Activated CD4-positive, CD25-positive, alpha-beta regulatory T cell treated with anti-CD3 and anti-CD28 coated beads, Interleukin-2, amount 50 U/mL, for 24 hours (primary cell): ENCODE measurements around the gene MB21D2.
"Not testable (repeated sequence)": the region's sequence is repeated elsewhere in the genome, so short reads cannot be mapped to it uniquely, and the experiment has no call there.

ENCODE experiments used
- ATAC-seq, 2 donors: fragments of 150-1000 bp; cut with Tn5 transposase; one replicate each; pipeline ENCODE4 v1.10.0; 2021; ENCODE audit warnings: mild to moderate bottlenecking in 1 of 2, moderate library complexity in 1 of 2

The MB21D2 gene

GRCh38 chr3:192858849-192859585 is 58.6 kb downstream of the MB21D2 start:
- no peak for ATAC-seq

DNA sequence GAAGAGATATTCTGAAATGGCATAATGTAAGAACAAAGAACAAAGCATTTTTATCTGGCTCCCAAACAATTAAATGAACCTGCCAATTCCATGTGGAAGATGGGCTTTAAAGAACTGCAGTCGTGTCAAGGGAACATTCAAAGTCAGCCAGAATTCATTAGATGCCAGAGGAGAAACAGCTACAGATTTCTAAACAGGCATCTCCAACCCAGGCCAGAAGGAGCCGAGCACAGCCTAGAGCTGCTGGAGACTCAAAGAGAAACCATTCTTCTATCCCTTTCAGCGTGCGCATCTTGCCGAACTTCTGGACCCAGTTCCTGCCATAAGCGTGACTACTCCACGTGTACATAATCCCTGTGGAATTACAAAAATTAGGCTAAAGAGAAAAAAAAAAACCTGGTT is 60.4 kb downstream of the MB21D2 start:
- ATAC-seq = no peak

GRCh38 chr3:192855434-192855833 is 62.2 kb downstream of the MB21D2 start:
- no peak for ATAC-seq

DNA sequence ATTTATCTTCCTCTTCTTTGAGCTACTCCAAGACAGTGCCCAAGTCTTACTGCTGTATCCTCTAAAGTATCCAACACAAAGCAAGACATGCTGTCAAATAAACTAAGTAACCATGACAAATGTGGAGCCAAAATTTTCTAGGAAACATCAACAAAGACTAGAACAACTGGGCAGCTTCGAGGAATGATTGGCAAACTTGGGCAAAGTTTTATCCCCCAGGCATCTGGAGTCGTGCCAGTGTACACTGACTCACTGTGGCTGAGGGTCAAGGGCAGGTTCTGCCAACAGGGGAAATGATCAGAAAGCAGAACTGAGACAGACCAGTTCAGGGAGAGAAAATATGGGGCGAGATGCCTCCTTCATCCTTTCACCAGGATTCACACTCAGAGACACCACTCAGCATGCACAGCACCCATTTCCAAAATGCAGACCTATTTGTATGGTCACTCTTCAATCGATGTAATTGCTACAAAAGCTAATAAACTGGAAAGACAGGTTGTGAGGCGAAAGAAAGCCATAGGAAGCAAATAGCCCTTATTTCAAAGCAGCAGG is 65.8 kb downstream of the MB21D2 start:
- no peak for ATAC-seq

DNA sequence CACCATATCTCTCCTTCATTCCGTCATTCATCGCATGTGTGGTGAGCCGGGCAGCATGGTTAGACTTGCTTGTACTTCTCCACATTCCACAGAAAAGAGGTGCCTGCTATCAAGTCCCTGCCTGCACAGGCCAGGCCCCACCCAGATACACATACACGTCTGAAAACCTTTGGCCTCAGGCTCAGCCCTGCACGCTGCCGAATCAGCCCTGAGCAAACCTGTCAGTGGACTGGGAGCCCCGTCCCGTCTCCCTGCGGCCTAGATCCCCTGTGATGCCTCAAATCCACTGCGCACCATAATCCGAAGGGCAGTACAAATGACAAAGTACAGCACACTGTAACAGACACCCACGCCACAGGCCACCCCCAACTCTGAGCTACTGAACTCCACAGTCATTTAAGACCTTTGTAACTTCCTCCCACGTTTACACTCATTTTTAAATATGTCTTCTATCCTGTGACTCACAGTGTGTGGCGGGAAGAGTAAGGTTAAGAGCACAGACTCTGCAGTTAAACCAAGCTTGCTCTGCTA is 67.1 kb downstream of the MB21D2 start:
- peak; percentile 95 to 98 for ATAC-seq

DNA sequence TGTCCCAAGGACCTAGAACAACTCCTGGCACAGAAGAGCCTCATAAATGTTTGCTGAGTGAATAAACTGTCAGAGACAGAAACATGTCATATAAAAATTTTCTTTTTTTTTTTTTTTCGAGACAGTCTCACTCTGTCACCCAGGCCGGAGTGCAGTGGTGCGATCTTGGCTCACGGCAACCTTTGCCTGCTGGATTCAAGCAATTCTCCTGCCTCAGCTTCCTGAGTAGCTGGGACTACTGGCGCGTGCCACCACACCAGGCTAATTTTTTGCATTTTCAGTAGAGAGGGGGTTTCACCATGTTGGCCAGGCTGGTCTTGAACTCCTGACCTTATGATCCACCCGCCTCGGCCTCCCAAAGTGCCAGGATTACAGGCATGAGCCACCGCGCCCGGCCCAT is 67.8 kb downstream of the MB21D2 start:
- ATAC-seq = not testable (repeated sequence)

GRCh38 chr3:192848371-192849233 is 69.1 kb downstream of the MB21D2 start:
- no peak for ATAC-seq

DNA sequence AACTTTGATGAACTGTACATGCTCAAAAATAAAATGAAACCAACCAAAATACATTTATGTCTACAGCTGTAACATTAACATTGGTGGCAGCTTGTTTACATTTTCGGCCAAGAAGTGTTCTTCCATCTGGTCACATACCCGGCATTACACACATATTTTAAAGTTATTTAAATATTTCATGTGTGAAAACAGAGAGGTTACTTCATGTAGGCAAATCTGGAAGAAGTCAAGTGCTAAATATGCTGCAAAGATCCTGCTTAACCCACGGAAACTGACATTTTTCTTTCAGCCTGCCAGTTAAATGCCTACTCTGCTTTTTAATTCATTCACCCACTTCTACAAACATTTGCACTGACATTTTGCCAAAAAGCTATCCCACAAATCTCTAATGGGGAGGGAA is 69.7 kb downstream of the MB21D2 start:
- ATAC-seq = no peak

DNA sequence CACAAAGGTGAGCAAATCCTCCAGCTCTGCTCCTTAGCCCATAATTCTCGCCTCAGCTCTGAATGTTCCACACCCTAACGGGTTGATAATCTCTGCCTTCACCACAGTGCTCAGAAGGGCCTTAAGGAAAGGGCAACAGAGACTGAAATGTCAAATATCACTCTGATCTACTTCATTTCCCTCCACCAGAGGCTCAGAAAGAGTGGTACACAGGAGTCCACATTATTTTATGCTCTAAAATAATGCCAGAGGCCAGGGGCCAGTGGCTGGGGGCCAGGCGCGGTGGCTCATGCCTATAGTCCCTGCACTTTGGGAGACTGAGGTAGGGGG is 72.2 kb downstream of the MB21D2 start:
- ATAC-seq = no peak

DNA sequence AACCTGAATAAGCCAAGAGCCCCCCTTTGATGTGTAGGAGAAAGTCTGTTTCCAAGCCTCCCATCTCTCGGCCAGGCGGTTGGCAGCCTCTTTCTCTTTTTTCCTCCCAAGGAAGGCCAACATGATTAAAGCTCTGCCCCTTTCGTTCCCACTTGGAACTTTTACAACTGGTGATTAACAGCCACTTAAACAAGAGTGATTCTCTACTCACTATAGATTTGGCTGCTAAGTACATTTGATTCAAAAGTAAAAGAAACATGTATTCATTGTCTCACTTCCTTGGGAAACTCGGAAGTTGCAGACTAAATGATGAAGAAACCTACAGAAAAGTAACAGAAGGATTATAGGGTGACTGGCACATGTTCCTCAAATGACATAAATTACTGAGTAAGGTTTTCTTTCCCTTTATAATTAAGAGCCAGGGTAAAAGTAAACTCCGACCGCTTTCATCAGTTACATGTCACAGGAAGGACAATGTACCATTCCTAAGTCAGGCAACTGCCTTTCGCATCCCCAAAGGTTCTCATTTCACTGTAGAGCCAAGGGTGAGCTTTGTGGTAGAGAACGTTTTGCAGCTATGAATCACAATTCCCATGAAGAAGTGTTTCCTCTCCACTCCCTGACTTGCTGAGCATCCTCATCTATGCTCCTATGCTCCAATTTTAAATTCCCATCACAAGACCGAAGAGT is 72.7 kb downstream of the MB21D2 start:
- no peak for ATAC-seq

GRCh38 chr3:192844486-192844765 is 73.2 kb downstream of the MB21D2 start:
- no peak for ATAC-seq

- ATAC-seq = no peak
Measured at GRCh38 chr3:192843723-192844485, 73.8 kb downstream of the MB21D2 start.

DNA sequence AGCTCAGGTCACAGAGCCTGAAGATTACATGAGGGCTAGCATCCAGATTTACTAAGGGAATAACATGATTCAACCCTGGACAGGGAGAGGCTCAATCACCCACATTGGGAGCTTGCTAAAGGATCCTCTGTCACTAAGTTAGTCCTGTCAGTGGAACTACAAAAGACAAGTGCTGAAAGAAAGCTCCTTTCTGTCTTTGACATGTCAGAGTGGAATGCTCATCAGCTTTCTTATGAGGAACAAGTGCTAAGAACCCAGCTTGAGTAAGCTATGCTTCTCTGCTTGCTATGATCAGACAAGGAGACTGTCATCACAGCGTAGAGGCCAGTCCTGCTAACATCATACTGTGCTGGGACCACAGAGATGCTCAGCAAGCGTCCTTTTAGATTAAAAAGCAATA is 74.5 kb downstream of the MB21D2 start:
- ATAC-seq = no peak

- ATAC-seq = no peak
Measured at GRCh38 chr3:192842711-192843110, 74.9 kb downstream of the MB21D2 start.

GRCh38 chr3:192842138-192842537 is 75.5 kb downstream of the MB21D2 start:
- ATAC-seq = no peak

- no peak for ATAC-seq
Measured at GRCh38 chr3:192841428-192841827, 76.2 kb downstream of the MB21D2 start.

- no peak for ATAC-seq
Measured at GRCh38 chr3:192840143-192840836, 77.4 kb downstream of the MB21D2 start.

DNA sequence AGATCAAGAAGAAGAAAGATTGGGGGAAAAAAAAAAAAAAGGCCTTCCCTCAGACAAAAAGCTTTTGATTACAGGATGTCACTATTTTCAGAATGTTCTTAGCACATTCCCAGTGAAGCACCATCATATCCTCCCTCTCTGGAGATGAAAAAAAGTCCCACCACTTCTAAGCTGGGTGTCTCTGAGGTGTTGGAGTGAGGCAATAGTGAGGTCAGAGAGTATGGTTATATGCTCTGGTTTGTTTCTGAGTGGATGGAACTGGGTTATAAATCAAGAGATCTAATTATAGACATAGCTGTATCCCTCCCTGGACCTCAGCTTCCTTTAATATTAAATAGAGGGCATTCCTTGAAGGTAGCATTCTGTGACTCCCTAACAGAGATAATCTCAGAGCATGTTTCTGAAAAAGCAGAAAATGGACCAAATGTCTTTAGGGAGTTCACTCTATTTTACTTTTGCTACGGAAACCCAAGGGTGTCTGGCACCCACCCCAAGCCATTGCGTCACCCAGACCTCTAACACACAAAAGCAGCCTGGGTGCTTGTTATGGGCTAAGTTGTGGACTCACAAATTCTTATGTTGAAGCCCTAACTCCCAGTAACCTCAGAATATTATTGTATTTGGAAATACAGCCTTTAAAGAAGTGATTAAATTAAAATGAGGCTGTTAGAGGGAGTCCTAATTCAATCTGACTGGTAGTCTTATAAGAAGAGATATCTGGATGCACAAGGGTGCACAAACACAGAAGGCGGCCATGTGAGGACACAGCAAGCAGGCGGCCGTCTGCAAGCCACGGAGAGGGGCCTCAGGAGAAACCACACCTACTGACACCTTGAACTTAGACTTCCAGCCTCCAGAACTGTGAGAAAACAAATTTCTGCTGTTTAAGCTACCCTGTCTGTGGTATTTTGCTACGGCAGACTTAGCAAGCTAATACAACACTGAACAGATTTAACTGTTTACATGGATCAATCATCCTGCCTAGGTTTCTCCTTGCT is 81.5 kb downstream of the MB21D2 start:
- no peak for ATAC-seq

GRCh38 chr3:192834428-192834827 is 83.2 kb downstream of the MB21D2 start:
- ATAC-seq = no peak

GRCh38 chr3:192833177-192833890 is 84.3 kb downstream of the MB21D2 start:
- no peak for ATAC-seq
